Sciatic nerve (tissue), 2 donors: ENCODE measurements around the gene CXCL3. TPM values are rescaled to one million over a fixed set of nuclear protein-coding genes. Genes with fewer than 3 reads are reported as not detected.

ENCODE experiments used
- ATAC-seq: fragments of 200-7000 bp; cut with Tn5 transposase; one replicate; pipeline ENCODE4 v1.9.1; 2020; ENCODE audit warnings: mild to moderate bottlenecking, moderate library complexity
- DNase-seq: peaks from one replicate; pipeline ENCODE4 v3.0.0-alpha.2; 2020; ENCODE audit warnings: low spot score
- intact Hi-C: fragments of 100-400 bp; cut with DNase I; formaldehyde crosslinking; loops from one replicate; pipeline ENCODE4 v1.14.2; 2022
- total RNA-seq: library from RNA; stranded (reverse); fragmentation: NEBNext Ultra II Directional; extraction: Animal tissue kit (Norgen Biotek cat#: 25700); gene quantifications from one replicate; pipeline ENCODE4 v1.2.1, GENCODE V29; 2021
- donor health status: DM: no; HTN: no; CAD: no.
- donor health status: DM: no; HTN: no; CAD: no.

Gene CXCL3
- total RNA-seq, 1 donor from 2014 or later = 6.9 TPM

GRCh38 chr4:74056858-74057562 is 18.5 kb upstream of the CXCL3 start:
- DNase-seq (no peak), ATAC-seq (no peak)
- intact Hi-C loops = no loop called here

GRCh38 chr4:74056114-74056857 is 17.8 kb upstream of the CXCL3 start:
- no peak for DNase-seq
- intact Hi-C loops = no loop called here
- no peak for ATAC-seq

GRCh38 chr4:74055498-74055897 is 17.0 kb upstream of the CXCL3 start:
- intact Hi-C loops = no loop called here
- ATAC-seq = no peak

GRCh38 chr4:74055096-74055495 is 16.6 kb upstream of the CXCL3 start:
- intact Hi-C loops = no loop called here
- DNase-seq = no peak
- no peak for ATAC-seq

More at GRCh38 chr4:74055498-74055897, 17.0 kb upstream of the CXCL3 start:
- DNase-seq = no peak

- no peak for DNase-seq
- intact Hi-C loops = no loop called here
- ATAC-seq = no peak
These were observed 16.1 kb upstream of the CXCL3 start for GRCh38 chr4:74054483-74055047.

GRCh38 chr4:74047152-74047551 is 8.7 kb upstream of the CXCL3 start:
- intact Hi-C loops = no loop called here
- DNase-seq (no peak), ATAC-seq (no peak)

GRCh38 chr4:74045772-74046171 is 7.3 kb upstream of the CXCL3 start:
- no peak for DNase-seq
- no peak for ATAC-seq
- intact Hi-C loops = no loop called here

GRCh38 chr4:74045247-74045646 is 6.8 kb upstream of the CXCL3 start:
- no peak for ATAC-seq
- intact Hi-C loops = no loop called here
- no peak for DNase-seq

- intact Hi-C loops = no loop called here
- ATAC-seq (no peak), DNase-seq (no peak)
These were observed 6.2 kb upstream of the CXCL3 start for GRCh38 chr4:74044677-74045076.

GRCh38 chr4:74042681-74043080 is 4.2 kb upstream of the CXCL3 start:
- DNase-seq (no peak), ATAC-seq (no peak)
- intact Hi-C loops = no loop called here

- DNase-seq (no peak), ATAC-seq (no peak)
- intact Hi-C loops = no loop called here
These were observed 2.9 kb upstream of the CXCL3 start for GRCh38 chr4:74041418-74041817.

- intact Hi-C loops = no loop called here
- ATAC-seq = peak; percentile 8
- no peak for DNase-seq
These were observed 850 bp upstream of the CXCL3 start for GRCh38 chr4:74039315-74039763.

GRCh38 chr4:74038086-74038424 is 434 bp downstream of the CXCL3 start:
- no peak for DNase-seq

GRCh38 chr4:74037076-74037955 is 1.2 kb downstream of the CXCL3 start:
- intact Hi-C loops = no loop called here
- DNase-seq (no peak), ATAC-seq (no peak)

More at GRCh38 chr4:74038086-74038424, 434 bp downstream of the CXCL3 start:
- ATAC-seq = no peak
- intact Hi-C loops = no loop called here

- intact Hi-C loops = no loop called here
- no peak for DNase-seq
- no peak for ATAC-seq
These were observed 4.8 kb downstream of the CXCL3 start for GRCh38 chr4:74033739-74034138.

- no peak for ATAC-seq
- DNase-seq = no peak
- intact Hi-C loops = no loop called here
These were observed 6.4 kb downstream of the CXCL3 start for GRCh38 chr4:74032064-74032463.

- ATAC-seq = no peak
- no peak for DNase-seq
- intact Hi-C loops = no loop called here
These were observed 6.9 kb downstream of the CXCL3 start for GRCh38 chr4:74031576-74031975.

GRCh38 chr4:74030285-74030684 is 8.2 kb downstream of the CXCL3 start:
- intact Hi-C loops = no loop called here
- ATAC-seq (no peak), DNase-seq (no peak)

- DNase-seq (no peak), ATAC-seq (no peak)
- intact Hi-C loops = no loop called here
These were observed 10.0 kb downstream of the CXCL3 start for GRCh38 chr4:74028504-74028903.
